Neuron (in vitro differentiated cells): Measurements from ENCODE around the gene PLD1.
A peak's percentile ranks its signal among the peaks of the same experiment; 100 is the strongest.

Source experiments
- H2AFZ ChIP-seq: one replicate; pipeline ENCODE4 v1.6.1; 2013; ENCODE audit warnings: low read depth, mild to moderate bottlenecking, inconsistent platforms, low read length, moderate library complexity
- H3K27me3 ChIP-seq: one replicate; pipeline ENCODE4 v1.6.1; 2013; ENCODE audit warnings: low read length; ENCODE audit not compliant: insufficient read depth
- H3K36me3 ChIP-seq: one replicate; pipeline ENCODE4 v1.6.1; 2013; ENCODE audit warnings: low read length; ENCODE audit not compliant: insufficient read depth
- H3K4me1 ChIP-seq: one replicate; pipeline ENCODE4 v1.6.1; 2013; ENCODE audit warnings: low read length; ENCODE audit not compliant: insufficient read depth
- H3K4me3 ChIP-seq: 2 replicates; pipeline ENCODE4 v1.5.1; 2013; ENCODE audit warnings: mild to moderate bottlenecking, low read length, moderate library complexity
- H3K9me3 ChIP-seq: one replicate; pipeline ENCODE4 v1.6.1; 2013; ENCODE audit warnings: low read length

PLD1 gene

DNA sequence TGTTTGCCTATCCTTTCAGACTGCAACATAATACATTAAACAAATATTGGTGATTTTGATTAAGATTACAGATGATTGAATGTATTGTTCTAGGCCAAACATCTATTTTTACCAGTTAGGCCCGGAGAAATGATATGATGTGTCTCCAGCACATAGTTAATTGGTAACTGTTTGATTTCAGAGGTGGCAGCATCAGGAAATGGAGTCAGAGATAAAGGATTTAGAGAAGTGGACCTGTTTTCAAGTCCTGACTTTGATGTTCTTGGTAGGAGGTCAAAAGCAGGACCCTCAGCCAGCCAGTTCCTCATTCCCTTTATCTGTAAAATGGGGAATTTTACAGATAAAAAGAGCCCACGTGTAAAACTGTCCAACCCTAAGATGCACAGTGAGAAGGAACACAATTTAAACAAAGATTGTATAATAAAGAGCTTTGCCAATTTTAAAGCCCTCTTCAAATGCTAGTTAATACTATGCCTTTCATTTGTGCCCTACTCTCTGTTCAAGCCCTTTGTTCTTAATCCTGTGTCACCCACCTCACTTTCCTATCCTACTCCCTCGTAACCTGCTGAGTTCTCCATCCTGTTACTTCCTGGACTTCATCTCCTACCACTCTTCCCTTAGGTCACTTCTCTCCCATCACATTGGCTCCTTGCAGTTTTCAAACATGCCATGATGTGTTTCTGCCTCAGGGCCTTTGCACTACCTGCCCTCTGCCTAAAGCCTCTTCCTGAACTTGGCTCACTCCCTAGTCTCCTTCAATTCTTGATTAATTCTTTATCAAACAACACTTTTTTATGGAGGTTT, 35.4 kb upstream of the PLD1 start:
- Histone ChIP-seq H3K4me1 (peaks cover 11% of the 10 kb centered on the region), H2AFZ (no peak overlapping the region), H3K27me3 (no peaks in the 10 kb centered on the region), H3K9me3 (no peaks in the 10 kb centered on the region), H3K36me3 (no peaks in the 10 kb centered on the region), H3K4me3 (no peak overlapping the region)

DNA sequence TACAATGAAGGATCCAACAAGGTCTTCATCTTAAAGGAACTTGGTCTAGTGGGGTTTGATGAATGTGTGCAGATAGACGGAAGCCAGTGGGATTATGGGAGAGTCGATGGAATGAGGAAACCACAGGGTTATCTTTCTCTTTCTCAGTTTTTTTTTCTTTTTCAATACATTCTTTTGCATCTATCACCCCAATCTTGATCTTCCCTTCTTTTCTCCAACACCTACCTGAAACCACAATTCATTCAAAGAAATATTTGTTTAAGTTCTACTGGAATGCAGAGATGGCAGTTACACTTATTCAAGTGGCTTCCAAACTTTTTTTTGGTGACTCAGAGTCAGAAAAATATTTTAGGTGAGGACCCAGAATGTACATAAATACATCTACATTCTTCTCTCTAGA, 34.6 kb upstream of the PLD1 start:
- H3K4me1 ChIP-seq = peaks cover 3% of the 10 kb centered on the region
- no peaks in the 10 kb centered on the region for H3K36me3 ChIP-seq
- no peak overlapping the region for H2AFZ ChIP-seq
- no peak overlapping the region for H3K4me3 ChIP-seq
- H3K27me3 ChIP-seq = no peaks in the 10 kb centered on the region
- no peaks in the 10 kb centered on the region for H3K9me3 ChIP-seq

- H3K4me1 ChIP-seq = peaks cover 13% of the 10 kb centered on the region
- no peaks in the 10 kb centered on the region for H3K9me3 ChIP-seq
- no peaks in the 10 kb centered on the region for H3K27me3 ChIP-seq
- no peak within 1 kb of the TSS for H3K4me3 ChIP-seq
- no peaks in the 10 kb centered on the region for H3K36me3 ChIP-seq
- no peak within 1 kb of the TSS for H2AFZ ChIP-seq
Observed at GRCh38 chr3:171842864-171843518, 32.7 kb upstream of the PLD1 start, which contains the start of gene TMEM212. Gene TMEM212 (plus strand): TSS chr3:171843349. CDS start chr3:171843384, 35 bp downstream.

GRCh38 chr3:171841620-171842000, 31.3 kb upstream of the PLD1 start:
- H3K4me1 ChIP-seq = peaks cover 14% of the 10 kb centered on the region
- no peaks in the 10 kb centered on the region for H3K9me3 ChIP-seq
- H2AFZ ChIP-seq = no peak overlapping the region
- H3K36me3 ChIP-seq = no peaks in the 10 kb centered on the region
- H3K4me3 ChIP-seq = no peak overlapping the region
- H3K27me3 ChIP-seq = no peaks in the 10 kb centered on the region

- Histone ChIP-seq H3K27me3 (no peaks in the 10 kb centered on the region), H3K4me3 (no peak overlapping the region), H3K36me3 (no peaks in the 10 kb centered on the region), H3K9me3 (no peaks in the 10 kb centered on the region), H3K4me1 (peaks cover 14% of the 10 kb centered on the region), H2AFZ (no peak overlapping the region)
Observed at GRCh38 chr3:171840811-171841619, 30.7 kb upstream of the PLD1 start.

GRCh38 chr3:171840445-171840810, 30.1 kb upstream of the PLD1 start:
- Histone ChIP-seq H3K36me3 (no peaks in the 10 kb centered on the region), H3K9me3 (no peaks in the 10 kb centered on the region), H3K4me3 (no peak overlapping the region), H3K4me1 (peaks cover 14% of the 10 kb centered on the region), H3K27me3 (no peaks in the 10 kb centered on the region), H2AFZ (no peak overlapping the region)

- Histone ChIP-seq H3K27me3 (no peaks in the 10 kb centered on the region), H3K4me1 (peaks cover 19% of the 10 kb centered on the region), H3K36me3 (no peaks in the 10 kb centered on the region), H3K9me3 (no peaks in the 10 kb centered on the region), H2AFZ (no peak overlapping the region), H3K4me3 (no peak overlapping the region)
Observed at GRCh38 chr3:171839270-171839669, 29.0 kb upstream of the PLD1 start.

- Histone ChIP-seq H3K9me3 (no peaks in the 10 kb centered on the region), H3K4me3 (peak overlapping the region; percentile 27), H3K36me3 (no peaks in the 10 kb centered on the region), H2AFZ (peak overlapping the region; percentile 93), H3K27me3 (no peaks in the 10 kb centered on the region), H3K4me1 (peaks cover 25% of the 10 kb centered on the region)
Observed at GRCh38 chr3:171838218-171838720, 28.0 kb upstream of the PLD1 start.

GRCh38 chr3:171837698-171838097, 27.4 kb upstream of the PLD1 start:
- H3K9me3 ChIP-seq = no peaks in the 10 kb centered on the region
- peaks cover 25% of the 10 kb centered on the region for H3K4me1 ChIP-seq
- H3K4me3 ChIP-seq = no peak overlapping the region
- H3K27me3 ChIP-seq = no peaks in the 10 kb centered on the region
- peak overlapping the region; percentile 93 for H2AFZ ChIP-seq
- H3K36me3 ChIP-seq = no peaks in the 10 kb centered on the region

DNA sequence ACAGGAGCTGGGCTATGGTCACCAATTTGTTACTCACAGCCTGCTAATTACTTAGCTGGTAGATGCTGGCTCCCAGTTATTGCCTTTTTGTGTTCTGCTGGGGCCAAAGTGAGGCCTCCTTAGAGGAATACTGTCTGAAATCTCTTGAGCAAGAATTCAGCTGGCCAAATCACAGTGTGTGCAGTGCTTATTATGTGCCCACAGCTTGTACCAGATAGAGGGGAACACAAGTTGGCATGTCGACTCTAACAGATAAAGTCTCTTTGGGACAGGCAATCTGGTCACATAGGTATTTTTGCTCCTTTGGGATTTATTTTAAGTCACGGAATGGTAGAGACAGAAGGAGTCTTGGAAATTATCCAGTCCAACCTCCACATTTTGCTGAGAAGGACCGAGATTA, 26.6 kb upstream of the PLD1 start:
- Histone ChIP-seq H3K27me3 (no peaks in the 10 kb centered on the region), H3K4me3 (no peak overlapping the region), H3K4me1 (peaks cover 25% of the 10 kb centered on the region), H2AFZ (no peak overlapping the region), H3K36me3 (no peaks in the 10 kb centered on the region), H3K9me3 (no peaks in the 10 kb centered on the region)

GRCh38 chr3:171835613-171836012, 25.3 kb upstream of the PLD1 start:
- H3K9me3 ChIP-seq = no peaks in the 10 kb centered on the region

GRCh38 chr3:171835116-171835515, 24.8 kb upstream of the PLD1 start:
- Histone ChIP-seq H3K9me3 (no peaks in the 10 kb centered on the region), H3K4me3 (no peak overlapping the region), H3K4me1 (peaks cover 23% of the 10 kb centered on the region), H2AFZ (no peak overlapping the region), H3K27me3 (no peaks in the 10 kb centered on the region), H3K36me3 (no peaks in the 10 kb centered on the region)

More at GRCh38 chr3:171835613-171836012, 25.3 kb upstream of the PLD1 start:
- Histone ChIP-seq H3K27me3 (no peaks in the 10 kb centered on the region), H3K36me3 (no peaks in the 10 kb centered on the region), H2AFZ (no peak overlapping the region), H3K4me1 (peaks cover 23% of the 10 kb centered on the region), H3K4me3 (no peak overlapping the region)

DNA sequence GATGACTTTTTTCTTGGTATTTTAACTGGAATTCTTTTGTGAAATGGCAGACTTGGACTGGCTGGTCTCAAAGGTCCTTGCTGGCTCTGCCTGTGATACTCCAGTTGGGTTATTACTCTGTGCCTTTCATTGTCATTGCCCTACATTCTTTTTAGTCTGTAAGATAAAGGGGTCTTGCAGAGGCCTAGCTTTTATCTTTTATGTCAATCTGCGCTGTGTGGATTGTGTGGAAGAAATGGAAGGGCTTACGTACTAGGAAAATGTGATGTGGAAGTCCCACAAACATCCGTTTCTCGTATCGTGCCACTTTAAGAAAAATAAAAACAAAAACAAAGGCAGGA, 24.1 kb upstream of the PLD1 start:
- Histone ChIP-seq H3K27me3 (no peaks in the 10 kb centered on the region), H2AFZ (peak overlapping the region; percentile 52), H3K36me3 (no peaks in the 10 kb centered on the region), H3K4me1 (peaks cover 23% of the 10 kb centered on the region), H3K9me3 (no peaks in the 10 kb centered on the region), H3K4me3 (no peak overlapping the region)
